Dermis blood vessel endothelial cell (primary cell): ENCODE results near the gene DNAI1. TPM values are rescaled to one million over a fixed set of nuclear protein-coding genes. Genes with fewer than 3 reads are reported as not detected.

Experiments
- DNase-seq: peaks from one replicate; pipeline ENCODE4 v3.0.0; 2010
- total RNA-seq: library from RNA; depleted of rRNA; stranded (reverse); fragments of >200 nt; gene quantifications from 2 replicates; pipeline ENCODE4 v1.2.3, GENCODE V29; 2014

DNAI1 gene
- total RNA-seq, 1 donor from 2014 or later, result not detected

DNA sequence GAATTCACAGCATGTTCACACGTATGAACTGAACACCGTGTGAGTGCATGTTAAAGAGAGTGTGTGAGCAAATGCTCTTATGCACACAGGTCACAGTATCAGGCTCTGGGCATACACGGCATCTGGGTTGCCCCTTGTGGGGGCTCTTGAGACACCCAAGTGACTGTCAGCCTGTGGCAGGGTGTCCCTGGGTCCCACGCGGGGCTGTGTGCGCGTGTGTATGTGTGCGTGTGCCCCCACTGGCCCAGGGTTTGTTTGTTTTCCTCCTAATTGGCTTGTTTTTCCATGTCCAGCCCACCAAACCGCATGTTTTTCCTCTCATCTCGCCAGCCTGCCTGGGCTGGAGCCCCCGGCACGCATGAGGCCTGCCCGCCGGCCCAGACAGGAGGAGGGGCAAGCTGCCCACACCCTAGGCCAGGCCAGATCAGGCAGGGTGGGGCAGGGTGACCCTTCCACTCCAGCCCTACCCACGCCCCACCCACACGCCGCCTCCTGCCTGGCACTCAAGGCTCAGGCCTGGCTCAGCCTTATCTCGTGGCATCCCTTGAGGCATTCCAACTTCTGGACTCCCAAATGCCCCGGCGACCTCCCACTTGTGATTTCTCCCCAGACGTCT is 102.1 kb downstream of the DNAI1 start:
- no peak for DNase-seq

- DNase-seq, result no peak
Observed at GRCh38 chr9:34562135-34562745, 103.6 kb downstream of the DNAI1 start.

DNA sequence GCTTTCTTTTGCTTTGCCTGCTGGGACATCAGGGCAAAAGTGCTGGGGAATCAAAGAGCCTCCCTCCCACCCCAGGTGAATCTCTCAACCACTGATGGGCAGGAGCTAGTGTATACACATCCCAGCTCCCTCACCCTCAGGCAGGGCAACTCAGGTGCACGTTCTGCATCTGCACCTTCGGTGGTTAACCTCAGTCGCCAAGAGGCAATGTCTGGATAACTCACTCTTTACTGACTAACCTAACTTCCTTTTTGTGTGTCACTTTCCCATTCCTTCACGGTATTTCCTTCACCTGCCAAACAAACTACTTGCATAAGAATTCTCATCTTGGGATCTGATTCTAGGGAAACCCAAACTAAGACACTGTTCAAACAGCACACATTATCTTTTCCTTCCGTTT is 104.7 kb downstream of the DNAI1 start:
- DNase-seq, result no peak

DNA sequence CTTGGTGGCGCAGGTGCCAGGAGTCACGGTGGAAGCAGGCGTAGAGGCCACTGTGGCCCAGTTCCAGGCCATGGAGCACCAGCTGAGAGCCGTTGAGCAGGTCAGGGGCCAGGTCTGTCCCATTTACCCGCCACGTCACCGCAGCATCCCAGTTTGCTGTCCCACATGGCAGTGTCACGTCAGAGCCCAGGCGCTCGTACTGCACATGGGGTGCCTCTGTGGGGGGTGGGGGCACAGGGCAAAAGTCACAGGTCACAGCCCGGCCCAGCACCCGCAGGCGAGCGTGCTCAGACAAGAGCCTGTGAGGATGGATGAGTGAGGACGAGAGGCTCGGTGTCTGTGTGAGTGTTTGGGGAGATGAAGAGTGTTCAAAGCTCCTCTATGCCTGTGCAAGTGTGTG is 106.0 kb downstream of the DNAI1 start:
- DNase-seq, result no peak

DNA sequence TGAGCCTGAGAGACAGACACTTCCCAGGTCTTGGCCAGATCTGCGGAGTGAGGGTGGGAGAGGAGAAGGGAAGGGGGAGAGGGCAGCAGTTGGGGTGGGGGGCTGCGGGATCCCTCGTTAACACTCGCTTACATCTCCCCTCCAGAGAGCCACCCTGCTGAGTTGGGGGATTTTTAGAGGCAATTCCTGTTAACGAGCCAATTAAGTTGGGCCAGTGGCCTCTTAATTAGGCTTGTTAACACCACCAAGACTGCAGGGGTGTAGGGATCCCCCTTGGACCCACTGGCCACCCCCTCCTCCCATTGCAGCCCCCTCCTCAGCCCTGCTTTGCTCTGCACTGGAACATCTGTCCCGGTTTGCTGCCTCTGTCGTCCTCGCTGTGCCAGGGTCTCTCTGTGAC is 107.3 kb downstream of the DNAI1 start:
- no peak for DNase-seq

GRCh38 chr9:34566322-34566721 is 107.7 kb downstream of the DNAI1 start:
- DNase-seq, result no peak

DNA sequence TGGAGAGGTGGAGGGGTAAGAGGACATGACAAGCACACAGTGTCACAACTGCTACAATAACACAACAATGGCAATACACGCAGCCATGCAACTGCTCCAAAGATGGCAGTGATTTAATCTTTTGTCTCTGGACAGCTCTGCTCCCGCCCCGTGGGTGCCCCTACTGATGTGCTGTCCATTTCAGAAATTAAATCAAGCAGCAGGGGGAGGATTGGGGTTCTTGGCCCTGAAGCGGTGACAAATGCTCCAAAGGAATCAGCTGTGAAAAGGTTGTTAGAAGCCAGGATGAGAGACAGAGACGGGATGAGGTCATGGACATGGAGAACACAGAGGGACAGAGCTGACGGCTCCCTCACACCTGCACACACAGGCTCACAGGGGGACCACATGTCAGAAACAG is 108.4 kb downstream of the DNAI1 start:
- DNase-seq, result no peak

- DNase-seq, result no peak
Observed at GRCh38 chr9:34568133-34568532, 109.5 kb downstream of the DNAI1 start.

DNA sequence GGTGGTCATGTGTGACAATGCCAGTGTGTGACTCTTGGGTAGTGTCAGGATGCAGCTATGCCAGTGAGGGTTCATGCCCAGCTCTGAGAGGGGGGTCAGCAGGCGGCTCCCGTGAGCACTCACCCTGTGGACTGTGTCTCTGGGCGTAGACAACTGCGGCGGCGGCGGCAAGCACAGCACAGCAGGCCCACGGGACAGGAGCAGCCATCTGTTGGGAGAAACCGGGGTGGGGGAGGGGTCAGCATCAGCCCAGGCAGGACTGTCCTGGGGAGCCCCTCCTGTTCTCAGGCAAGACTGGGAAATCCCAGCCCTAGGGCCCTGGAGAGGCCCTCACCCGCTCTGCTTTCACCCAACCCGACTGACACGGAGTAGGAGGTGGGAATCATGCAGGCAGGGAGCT is 110.2 kb downstream of the DNAI1 start:
- no peak for DNase-seq

- no peak for DNase-seq
Observed at GRCh38 chr9:34570376-34570775, 111.8 kb downstream of the DNAI1 start.

Other genes starting within 250 kb of the DNAI1 start
- 1.0 and 5.6 TPM in 2 replicates for gene KIF24, start 129.5 kb upstream of the DNAI1 start, total RNA-seq
- gene NUDT2, start 129.2 kb upstream of the DNAI1 start, total RNA-seq, result 24.7 and 61.9 TPM in 2 replicates
- 4.9 and 8.0 TPM in 2 replicates for gene MYORG, start 81.9 kb upstream of the DNAI1 start, total RNA-seq
- gene FAM219A, start 235 bp upstream of the DNAI1 start, total RNA-seq, result 9.2 and 14.7 TPM in 2 replicates
- gene ENHO, start 64.2 kb downstream of the DNAI1 start, total RNA-seq, result 0.42 TPM in 1 of 2 replicates, not detected in the other
- gene CNTFR, start 130.9 kb downstream of the DNAI1 start, total RNA-seq, result not detected in 2 replicates
- gene RPP25L, start 153.3 kb downstream of the DNAI1 start, total RNA-seq, result 21.4 and 31.8 TPM in 2 replicates
- 65.3 and 74.4 TPM in 2 replicates for gene DCTN3, start 161.7 kb downstream of the DNAI1 start, total RNA-seq
- gene ARID3C, start 170.3 kb downstream of the DNAI1 start, total RNA-seq, result 0.09 and 0.51 TPM in 2 replicates
- 37.1 and 63.5 TPM in 2 replicates for gene SIGMAR1, start 179.0 kb downstream of the DNAI1 start, total RNA-seq
- gene GALT, start 187.9 kb downstream of the DNAI1 start, total RNA-seq, result 36.8 and 45.3 TPM in 2 replicates
- gene IL11RA, start 193.4 kb downstream of the DNAI1 start, total RNA-seq, result 7.0 and 10.4 TPM in 2 replicates
- not detected in 2 replicates for gene CCL27, start 203.9 kb downstream of the DNAI1 start, total RNA-seq
- not detected in 2 replicates for gene CCL19, start 232.5 kb downstream of the DNAI1 start, total RNA-seq